ENCODE measurements around the gene SVIL.

DNA sequence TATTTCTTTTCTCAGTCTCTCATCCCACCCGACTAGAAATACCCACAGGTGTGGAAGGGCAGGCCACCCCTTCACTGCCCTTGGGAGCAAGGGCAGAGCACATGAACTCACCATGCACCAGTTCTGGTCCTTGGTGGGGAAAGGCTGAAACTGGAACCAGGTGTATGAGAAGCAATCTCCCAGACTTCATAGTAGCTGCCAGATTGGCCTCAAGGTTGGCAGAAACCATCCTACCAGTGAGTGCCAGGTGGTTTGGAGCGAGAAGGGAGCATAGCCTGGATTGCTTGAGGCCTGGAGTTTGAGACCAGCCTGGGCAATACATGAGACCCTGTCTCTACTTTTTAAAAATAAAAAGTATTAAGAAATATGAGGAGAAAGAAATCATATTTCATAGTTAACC, 207.1 kb downstream of the SVIL start:
- TF ChIP-seq, protein P1, sequence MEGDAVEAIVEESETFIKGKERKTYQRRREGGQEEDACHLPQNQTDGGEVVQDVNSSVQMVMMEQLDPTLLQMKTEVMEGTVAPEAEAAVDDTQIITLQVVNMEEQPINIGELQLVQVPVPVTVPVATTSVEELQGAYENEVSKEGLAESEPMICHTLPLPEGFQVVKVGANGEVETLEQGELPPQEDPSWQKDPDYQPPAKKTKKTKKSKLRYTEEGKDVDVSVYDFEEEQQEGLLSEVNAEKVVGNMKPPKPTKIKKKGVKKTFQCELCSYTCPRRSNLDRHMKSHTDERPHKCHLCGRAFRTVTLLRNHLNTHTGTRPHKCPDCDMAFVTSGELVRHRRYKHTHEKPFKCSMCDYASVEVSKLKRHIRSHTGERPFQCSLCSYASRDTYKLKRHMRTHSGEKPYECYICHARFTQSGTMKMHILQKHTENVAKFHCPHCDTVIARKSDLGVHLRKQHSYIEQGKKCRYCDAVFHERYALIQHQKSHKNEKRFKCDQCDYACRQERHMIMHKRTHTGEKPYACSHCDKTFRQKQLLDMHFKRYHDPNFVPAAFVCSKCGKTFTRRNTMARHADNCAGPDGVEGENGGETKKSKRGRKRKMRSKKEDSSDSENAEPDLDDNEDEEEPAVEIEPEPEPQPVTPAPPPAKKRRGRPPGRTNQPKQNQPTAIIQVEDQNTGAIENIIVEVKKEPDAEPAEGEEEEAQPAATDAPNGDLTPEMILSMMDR (IDR thresholded peaks at IDR 0.05): no peak
- TF ChIP-seq POLR2A (IDR thresholded peaks at IDR 0.05): no peak

Data from Peyer's patch (tissue), 4 donors.